ENCODE results near the gene TCF4.
A peak's percentile ranks its signal among the peaks of the same experiment; 100 is the strongest.

The TCF4 gene

GRCh38 chr18:55314615-55315237 lies 273.3 kb downstream of the TCF4 start:
- DNase-seq: peak; percentile 57 to 74

- no peak for DNase-seq
These were observed 274.0 kb downstream of the TCF4 start for GRCh38 chr18:55314031-55314430.

GRCh38 chr18:55310863-55311262 lies 277.1 kb downstream of the TCF4 start:
- no peak for DNase-seq

- no peak for DNase-seq
These were observed 277.8 kb downstream of the TCF4 start for GRCh38 chr18:55310044-55310676.

DNA sequence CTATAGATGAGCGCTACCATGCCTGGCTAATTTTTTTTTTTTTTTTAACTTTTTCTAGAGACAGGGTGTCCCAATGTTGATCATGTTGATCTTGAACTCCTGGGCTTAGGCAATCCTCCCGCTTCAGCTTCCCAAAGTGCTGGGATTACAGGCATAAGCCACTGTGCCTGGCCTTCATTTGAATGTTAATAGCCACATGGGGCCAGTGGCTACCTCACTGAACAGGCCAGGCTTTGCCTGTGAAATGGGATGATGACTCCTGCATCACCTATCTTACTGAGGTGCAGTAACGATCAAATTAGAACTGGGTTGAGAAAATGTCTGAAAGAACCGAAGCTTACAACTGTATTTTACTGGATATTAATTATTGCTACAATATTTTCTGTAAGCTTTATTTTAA lies 278.7 kb downstream of the TCF4 start:
- DNase-seq: no peak

GRCh38 chr18:55307505-55307904 lies 280.5 kb downstream of the TCF4 start:
- no peak for DNase-seq

DNA sequence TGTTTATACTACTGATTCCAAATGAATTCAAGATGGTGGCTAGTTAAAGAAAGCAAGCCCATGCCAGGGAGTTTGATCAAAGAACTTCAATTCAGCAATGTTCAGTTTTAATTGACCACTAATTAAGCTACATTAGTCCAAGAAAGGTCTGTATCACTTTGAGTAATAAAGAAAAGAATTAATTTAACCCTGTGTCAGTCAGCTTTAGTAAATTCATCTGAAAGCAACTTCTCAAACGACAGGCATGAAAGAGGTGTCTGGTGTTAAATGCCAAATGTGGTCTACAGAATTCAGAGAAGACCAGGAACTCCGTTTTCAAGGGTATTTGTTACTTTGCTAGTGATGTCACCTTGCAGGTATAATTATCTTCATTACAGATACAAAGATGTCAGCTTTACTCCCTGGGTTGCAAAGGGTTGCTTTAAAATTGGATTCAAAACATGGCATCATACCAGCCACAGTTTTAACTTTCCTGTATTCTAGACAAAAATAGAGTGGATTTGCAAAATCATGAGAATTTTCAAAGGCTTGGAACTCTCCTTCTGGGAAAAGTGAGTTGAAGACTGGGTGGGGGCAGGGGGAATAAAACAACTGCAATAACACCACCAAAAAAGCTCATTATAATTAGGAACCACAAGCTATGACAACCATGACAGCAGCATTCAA lies 281.5 kb downstream of the TCF4 start:
- no peak for DNase-seq

- peak in 1 of 2 experiments; percentile 43 for DNase-seq
These were observed 285.7 kb downstream of the TCF4 start for GRCh38 chr18:55302167-55302833.

DNA sequence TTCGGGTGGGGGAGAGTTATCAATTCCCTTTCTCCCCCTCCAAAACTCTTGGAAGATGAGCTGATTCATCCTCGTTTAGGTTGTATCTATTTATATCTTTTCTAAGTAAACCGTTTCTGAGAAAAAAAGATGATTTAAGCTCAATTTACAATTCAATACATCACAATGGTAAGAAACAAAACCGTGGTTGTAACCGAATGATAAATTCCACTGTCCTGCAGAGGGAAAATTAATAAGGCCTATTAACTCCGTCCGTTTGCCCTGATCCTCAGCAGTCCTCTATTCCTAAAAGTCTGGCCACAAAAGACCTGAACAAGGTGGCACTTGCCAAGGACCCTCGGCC lies 286.2 kb downstream of the TCF4 start:
- DNase-seq: peak in 1 of 2 experiments; percentile 29

DNA sequence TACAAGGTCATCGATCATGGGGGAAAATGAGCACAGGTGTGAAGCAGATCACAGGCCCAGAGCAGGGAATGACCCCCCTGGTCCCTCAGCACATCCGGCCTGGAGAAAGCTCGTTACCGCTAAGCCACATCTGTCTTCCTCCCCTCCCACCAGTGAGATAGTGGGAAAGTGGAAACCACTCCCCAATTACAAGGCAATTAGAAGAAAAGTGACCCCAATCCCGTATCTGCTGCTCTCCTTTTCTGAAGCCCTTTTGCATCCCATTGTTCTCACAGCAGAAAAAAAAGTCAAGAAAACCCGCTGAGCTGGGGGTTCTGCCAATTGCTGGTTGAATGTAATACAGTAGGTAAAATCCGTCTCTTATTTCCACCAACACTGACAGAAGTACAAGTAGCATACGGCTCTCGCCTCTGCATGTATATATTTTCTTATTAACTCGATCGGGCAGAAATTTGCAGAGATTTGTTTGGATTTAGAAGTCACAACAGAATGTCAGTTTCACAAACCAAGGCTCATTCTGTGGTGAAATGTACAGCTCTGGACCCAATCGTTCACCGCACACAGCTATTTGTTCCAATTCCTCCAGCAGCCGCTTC lies 287.0 kb downstream of the TCF4 start:
- DNase-seq: peak; percentile 70 to 89

GRCh38 chr18:55300421-55300935 lies 287.5 kb downstream of the TCF4 start:
- peak; percentile 52 to 77 for DNase-seq

DNA sequence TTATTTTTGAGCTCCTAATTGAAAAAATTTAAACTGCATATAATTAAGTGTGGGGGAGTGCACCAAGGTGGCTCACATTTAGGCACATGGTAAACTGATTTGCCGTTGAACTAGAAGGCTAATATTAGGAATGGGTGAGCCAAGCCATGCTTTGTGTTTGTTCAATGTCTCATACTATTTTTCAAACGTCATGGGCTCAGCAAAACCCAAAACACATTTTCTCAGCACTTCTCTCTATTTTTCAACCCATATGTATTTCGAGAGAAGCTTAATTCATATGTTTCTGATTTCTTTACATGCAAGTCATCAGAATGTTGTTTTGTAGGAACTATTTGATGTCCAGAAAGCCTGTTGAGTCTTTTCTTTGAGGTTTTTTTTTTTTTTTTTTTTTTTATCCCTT lies 291.2 kb downstream of the TCF4 start:
- DNase-seq: no peak

DNA sequence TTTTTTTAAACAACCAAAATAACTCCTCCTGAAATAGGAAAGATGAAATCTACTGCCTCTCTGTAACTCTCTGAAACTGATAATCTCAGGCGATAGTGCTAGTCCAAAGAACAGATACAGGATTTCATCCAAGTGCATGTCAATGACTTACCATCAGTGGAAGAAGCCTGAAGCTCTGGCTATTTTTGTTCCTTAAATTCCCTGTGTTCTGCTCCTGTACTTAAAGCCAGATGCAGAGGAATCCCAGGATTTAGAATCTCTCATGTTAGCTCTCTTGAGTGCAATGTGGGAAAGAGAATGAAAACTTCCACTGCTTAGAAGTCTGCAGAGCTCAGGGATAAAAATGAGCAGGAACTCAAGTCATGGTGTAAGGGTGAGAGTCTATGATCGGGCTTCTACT lies 291.9 kb downstream of the TCF4 start:
- no peak for DNase-seq

DNA sequence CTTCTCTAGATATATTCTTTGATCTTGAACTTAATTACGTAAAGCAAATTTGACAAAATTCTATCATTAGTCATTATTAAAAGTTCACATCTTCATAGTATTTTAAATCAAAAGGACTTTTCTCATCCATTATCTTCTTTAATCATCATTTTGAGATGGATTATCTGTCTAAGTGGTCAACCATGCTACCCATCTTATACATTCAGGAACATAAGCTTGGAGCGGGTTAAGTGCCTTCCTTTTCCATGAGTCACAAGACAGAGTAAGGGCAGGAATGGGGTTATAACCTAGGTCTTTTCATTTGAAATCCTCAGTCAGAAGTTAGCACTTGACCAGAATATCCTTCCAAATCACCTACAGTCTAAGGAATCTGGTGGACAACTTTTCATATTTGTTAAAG lies 297.1 kb downstream of the TCF4 start:
- no peak for DNase-seq

- no peak for DNase-seq
These were observed 298.2 kb downstream of the TCF4 start for GRCh38 chr18:55289775-55290174.

- DNase-seq: no peak
These were observed 298.9 kb downstream of the TCF4 start for GRCh38 chr18:55289048-55289447.

- DNase-seq: no peak
These were observed 299.8 kb downstream of the TCF4 start for GRCh38 chr18:55287935-55288868.

- DNase-seq: no peak
These were observed 300.7 kb downstream of the TCF4 start for GRCh38 chr18:55287149-55287806.

DNA sequence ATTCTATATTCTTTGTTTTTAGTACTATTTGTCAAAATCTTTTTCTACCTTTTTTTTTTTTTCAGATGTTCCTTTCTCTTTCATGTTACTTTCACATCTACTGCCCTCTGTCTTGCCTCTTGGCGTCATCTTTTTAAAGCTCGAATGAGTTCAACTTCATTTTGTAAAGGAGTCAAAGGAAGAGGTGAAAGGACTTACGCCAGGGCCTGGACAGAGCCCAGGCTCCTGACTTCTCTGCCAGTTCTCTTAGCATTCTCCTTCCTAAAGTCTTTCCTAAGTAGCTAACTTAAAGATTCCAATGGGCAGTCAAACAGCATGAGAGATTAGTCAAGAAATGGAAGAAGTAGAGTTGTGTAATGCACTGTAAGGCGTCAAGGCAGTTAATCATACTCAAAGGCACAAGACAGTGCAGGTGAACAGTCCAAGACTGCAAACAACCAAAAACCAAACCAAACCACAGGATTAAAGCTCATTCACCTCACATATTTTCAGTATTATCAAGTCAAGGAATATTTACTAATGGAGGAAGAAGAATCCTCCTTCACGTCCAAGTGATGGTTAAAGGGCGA lies 301.7 kb downstream of the TCF4 start:
- no peak for DNase-seq

DNA sequence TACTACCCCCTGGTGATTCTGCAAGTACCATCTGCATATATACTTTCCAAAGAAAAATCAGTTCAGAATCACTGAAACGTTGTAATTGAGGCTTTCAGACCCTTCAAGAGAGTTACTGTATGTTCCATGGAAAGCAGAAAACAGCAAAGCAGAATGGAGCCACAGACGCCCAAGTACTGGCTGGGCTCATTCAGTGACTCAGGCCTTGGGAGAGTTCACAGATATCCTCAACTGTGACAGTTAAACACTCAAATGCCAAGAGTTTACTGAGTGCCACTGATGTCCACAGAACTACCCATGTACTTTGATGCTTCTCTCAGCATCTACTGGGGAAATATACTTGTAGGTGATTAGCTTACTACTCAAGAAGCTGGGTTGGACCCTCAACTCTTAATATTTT lies 303.4 kb downstream of the TCF4 start:
- no peak for DNase-seq

DNA sequence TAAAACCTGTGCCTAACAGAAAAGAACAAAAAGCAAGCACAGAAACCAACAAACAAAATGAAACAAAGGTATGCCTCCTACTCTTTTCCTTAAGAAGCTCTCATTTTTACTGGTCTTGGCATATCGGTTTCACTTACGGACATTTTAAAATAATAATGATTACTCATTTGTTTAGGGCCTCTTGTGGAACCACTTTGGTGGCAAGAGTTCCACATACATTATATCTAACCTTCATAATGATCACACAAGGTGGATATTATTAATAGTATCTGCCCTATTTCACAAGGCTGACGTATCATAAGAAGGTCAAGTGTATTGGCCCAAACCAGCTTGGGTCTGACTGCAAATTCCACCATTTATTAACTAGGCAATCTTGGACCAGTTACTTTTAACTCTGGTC lies 304.7 kb downstream of the TCF4 start:
- no peak for DNase-seq

Data from NCI-H524 (cell line).